Spleen (tissue), 7 donors: ENCODE measurements around the gene S100A8.

Experiments
- CTCF ChIP-seq, 11 experiments: fragments of 200-600 bp in 7 of 11; fragments of 450-650 bp in 4 of 11; sonication (generic) in 4 of 11; IDR thresholded peaks in 8 of 11; conservative IDR thresholded peaks in 3 of 11; 1 replicate in 7 of 11; 2 replicates in 4 of 11; pipeline versions ENCODE4 v1.4.0 to v1.8.0; 2016 to 2021; ENCODE audit warnings: antibody characterized with exemption in 11 of 11, inconsistent platforms in 4 of 11, mild to moderate bottlenecking in 1 of 11
- POLR2A ChIP-seq, 3 donors: fragments of 450-650 bp; IDR thresholded peaks; one replicate each; pipeline ENCODE4 v1.5.1; 2017; ENCODE audit warnings: antibody characterized with exemption in 3 of 3, mild to moderate bottlenecking in 1 of 3
- donor health status: DM: no; HTN: no; CAD: no; lungs with moderate emphysema.
- donor health status: DM: no; HTN: no; CAD: no.
- donor health status: DM: no; HTN: no; CAD: no.

- no peak for TF ChIP-seq CTCF (IDR thresholded peaks at IDR 0.05 in 8 of 11, conservative IDR thresholded peaks at IDR 0.05 in 3 of 11)
- no peak for TF ChIP-seq POLR2A (IDR thresholded peaks at IDR 0.05)
These were observed 7.2 kb upstream of the S100A8 start for GRCh38 chr1:153397924-153398651.
